NK-92 (cell line): ENCODE data around the gene FSD1.

Source experiments
- DNase-seq: peaks from one replicate; lab custom pipeline; 2025; ENCODE audit not compliant: unreplicated experiment; lab: John Stamatoyannopoulos, UW

Gene FSD1

DNA sequence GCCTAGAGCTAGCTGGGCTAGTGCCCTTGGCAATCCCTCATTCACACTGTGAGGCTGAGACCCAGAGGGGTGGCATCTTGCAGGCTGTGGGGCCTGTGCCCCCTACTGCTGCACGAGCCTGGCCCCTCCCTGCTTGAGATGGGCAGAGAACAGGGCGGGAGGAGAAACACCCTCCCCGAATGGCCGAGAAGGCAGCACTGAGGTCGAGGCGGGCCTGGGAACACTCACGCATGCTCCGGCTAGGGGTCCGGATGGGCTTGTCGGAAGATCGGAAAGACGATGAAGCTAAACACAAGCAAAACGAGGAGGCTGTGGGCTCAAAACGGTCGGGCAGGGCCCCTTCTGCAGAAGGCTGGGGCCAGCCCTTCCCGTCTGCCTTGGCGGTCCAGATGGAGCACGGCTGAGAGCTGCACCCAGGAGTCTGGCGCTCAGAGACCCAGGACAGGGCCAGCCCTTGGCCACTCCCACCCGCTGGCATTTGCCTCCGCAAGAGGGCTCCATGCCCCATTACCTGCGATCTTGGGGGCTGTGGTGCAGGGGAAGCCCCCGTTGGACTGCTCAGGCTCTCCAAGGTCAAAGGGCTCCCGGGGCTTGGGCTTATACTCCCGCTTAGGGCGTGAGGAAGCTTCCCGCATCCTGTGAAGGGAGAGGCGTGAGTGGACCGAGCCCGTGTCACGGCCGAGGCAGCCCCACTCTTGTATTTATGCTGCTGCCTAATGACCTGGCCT lies 57.9 kb downstream of the FSD1 start:
- DNase-seq = no peak

DNA sequence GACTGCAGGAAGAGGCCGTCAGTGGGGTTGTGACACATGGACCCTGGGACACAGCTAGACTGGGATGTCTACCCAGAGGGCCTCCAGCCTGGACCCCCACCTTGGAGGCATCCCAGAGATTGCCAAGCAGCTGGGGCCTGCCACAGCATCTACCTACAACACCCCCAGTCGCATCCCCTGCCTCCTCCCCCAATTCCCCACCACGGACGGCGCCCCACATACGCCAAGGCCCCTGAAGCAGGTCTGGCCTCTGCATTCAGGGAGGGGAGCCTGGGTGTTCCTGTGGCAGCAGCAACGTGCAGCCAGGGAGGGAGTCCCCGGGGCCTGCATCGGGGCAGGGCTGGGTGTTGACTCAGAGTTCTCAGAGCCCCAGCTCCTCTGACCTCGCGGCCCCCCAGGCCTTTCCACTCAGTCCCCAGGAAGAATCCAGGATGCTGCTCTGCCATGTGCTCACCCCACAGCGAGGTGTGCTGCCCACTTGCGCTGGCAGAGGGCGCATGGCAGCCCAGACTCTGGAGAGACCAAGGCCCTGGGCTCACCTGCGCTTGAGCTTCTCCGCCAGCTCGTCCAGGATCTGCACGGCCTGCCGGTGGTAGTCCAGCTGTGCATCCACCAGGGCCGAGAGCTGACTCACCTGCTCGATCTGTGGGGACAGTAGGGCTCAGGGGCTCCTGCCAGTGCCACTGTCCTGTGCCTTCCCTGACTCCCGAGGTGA lies 58.6 kb downstream of the FSD1 start:
- DNase-seq = no peak

DNA sequence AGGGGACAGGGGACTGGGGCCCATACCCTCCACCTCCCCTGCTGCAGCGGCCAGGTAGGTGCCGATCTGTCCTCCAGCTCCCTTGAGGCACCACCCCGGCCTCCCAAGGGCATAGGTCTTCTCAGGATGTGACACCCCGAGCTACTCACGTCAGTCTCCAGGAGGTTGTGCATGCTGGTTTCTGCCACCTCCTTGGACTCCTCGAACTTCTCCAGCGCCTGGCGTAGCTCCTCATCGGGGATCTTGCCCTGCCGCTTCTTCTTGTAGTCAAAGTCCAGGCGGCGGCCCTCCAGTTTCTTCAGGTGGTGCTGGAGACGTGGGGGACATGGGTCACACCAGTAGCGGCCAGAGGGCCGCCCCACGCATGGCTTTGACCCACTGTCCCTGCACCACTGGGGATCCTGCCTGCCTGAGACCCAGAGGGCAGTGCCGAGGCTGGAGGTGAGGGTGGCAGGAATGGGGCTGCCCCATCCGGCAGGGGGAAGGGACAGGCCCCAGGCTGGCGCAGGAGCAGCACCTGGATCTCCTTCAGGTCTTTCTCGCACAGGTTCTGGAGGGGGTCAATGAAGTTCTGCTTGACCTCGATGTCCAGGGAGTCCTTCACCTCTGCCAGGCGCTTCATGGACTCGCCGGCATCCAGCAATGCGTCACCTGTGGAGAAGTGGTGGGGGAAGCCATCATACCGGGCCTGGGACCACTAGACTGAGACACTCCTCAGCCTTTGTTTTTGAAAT lies 59.3 kb downstream of the FSD1 start:
- DNase-seq = no peak

DNA sequence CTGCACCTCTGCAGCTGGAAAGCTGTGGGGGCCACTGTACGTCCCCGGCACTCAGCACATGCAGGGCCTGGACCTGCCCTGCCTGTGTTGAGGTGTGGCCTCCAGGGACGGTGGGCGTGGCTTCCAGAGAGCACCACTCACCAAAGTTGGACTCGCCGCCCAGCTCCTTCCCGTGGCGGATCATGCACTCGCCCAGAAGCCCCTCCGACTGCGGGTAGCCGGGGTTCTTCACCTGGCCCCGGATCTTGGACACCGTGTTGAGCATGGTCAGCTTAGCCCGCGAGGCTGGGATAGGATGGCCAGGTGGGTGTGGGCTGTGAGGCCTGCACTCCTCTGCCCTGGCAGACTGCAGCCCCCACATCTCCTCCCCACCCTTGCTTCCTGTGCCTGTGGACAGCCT lies 60.9 kb downstream of the FSD1 start:
- no peak for DNase-seq

DNA sequence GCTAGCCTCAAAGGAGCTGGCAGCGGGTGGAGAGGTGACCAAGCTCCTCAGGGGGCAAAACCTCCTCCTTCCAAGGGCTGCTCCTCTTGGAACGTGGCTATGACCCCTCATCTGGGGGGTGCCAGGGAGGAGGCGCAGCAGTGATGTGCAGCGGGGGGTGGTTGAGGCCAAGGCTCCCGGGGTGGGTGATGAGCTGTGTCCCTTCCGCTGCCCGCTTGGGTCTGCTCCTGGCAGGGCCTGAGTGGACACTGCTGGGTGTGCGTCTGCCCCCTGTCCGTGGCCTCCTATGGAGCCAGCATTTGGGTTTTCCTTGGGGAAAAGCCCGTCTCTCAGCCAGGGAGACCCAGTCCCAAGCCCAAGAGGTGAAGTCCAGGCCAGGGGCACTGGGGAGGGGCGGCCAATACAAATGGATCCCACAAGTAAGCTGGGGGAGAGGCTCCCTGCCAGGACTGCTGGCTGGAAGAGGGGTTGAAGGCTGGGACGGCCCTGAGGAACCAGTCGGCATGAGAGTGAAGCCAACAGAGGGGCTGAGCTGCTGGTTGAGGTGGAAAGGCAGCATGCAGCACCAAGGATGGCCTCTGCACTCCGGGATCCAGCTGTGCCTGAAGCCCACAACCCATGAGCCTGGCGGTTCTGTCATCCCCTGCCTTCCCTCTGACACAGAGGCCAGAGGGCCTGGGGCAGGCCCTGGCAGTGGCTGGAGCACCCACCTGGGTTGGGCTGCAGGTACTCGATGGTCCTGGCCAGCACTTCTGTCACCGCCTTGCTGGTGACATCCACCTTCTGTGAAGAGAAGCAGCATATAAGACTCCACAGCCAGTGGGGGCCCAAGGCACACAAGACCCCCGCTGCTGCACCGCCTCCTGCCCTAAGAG lies 61.6 kb downstream of the FSD1 start:
- no peak for DNase-seq

- DNase-seq = no peak
Observed at GRCh38 chr19:4366666-4367335, 62.4 kb downstream of the FSD1 start.

DNA sequence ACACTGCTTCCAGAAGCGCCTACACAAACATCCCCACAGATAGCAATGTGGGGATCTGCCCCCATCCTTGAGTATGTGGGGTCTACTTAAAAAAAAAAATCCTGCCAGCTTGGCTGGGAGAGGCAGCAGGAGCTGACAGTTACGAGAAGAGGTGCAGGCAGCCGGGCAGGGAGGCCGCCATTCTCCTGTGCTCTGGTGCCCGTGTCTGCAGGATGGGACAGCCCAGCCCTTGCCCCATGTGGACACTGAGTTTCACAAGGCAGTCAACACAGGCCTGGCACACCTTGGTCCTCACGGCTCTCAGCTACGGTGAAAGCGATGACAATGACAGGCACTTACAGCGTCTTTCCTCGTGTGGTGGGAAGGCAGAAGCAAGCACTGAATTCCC lies 62.9 kb downstream of the FSD1 start:
- no peak for DNase-seq

DNA sequence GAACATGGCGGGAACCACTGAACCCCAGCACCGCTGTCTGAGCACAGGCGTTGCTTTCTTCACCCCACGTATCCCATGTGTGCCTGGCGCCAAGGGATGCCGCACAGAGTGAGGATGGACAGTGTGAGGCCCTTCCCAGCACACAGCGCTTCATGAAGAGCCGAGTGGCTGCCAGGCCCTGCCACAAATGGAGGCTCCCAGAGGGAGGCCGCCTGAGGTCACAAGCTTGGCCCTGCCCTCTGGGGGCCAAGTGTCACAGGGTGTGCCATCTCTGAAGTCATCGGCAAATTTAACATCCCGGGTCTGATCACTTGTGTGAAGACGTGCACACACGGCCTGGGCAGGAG lies 63.4 kb downstream of the FSD1 start:
- no peak for DNase-seq

- no peak for DNase-seq
Observed at GRCh38 chr19:4368128-4368820, 63.9 kb downstream of the FSD1 start.

- DNase-seq = no peak
Observed at GRCh38 chr19:4369109-4369887, 64.9 kb downstream of the FSD1 start.

- DNase-seq = no peak
Observed at GRCh38 chr19:4369888-4370260, 65.5 kb downstream of the FSD1 start.

- no peak for DNase-seq
Observed at GRCh38 chr19:4370418-4371041, 66.1 kb downstream of the FSD1 start.

DNA sequence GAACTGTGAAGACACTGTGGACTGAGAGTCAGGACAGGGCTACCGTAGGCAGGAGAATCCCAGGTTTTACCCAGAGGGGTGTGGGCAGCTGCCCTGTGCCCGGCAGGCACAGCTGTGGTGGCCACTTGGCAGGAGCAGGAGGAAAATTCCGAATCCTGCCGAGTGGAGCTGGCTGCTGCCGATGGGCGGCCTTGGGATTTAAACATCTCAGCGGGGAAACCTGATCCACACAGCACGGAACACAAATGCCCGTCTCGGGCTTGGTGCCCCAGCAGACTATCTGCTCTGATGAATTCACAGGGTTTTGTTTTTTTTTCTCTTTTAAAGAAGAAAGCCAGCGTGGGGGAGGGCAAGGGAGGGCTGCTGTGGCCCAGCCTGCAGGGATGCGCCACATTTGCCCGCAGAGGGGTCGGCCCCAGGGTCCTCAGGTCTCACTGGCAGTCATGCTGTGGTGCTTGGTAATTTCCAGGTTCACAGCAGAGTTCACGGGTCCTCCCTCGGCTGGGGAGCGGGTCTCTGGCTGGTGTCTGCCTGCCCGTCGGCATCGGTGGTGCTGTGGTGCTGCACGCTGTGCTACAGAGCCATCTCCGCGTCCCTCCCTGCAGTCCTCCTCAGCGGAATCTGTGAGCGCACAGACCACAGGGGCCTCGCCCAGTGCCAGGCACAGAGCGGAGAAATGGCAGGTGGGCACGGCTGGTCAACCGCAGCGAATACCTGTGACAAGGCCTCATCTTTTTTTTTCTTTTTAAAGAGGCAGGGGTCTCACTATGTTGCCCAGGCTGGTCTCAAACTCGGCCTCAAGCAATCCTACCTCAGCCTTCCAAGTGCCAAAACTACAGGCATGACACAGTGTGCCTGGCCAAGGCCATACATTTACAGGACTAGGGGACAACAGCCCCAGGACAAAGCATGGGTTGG lies 67.1 kb downstream of the FSD1 start:
- DNase-seq = no peak

GRCh38 chr19:4372165-4373012 lies 68.0 kb downstream of the FSD1 start:
- no peak for DNase-seq

DNA sequence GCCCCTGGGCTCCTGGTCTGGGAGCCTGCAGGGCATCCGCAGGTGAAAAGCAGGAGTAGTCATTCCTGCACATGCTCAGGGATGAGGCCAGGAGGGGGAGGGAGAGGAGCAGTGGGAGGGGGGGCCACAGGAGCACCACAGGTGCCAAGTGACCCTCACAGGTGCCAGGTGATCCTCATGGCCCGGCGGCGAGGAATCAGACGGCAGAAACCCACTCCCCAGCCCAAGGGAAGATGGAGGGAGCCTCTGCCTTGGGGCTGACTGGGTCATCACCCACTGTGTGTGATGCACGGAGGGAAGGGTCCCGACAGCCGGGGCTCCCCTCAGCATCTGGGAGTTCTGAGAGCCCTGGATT lies 68.6 kb downstream of the FSD1 start:
- DNase-seq = no peak
